NCI-H2029 treated with DMSO at 0.1 percent for 48 hours (cell line): ENCODE results near the gene HAGHL.
A peak's percentile ranks its signal among the peaks of the same experiment; 100 is the strongest.
"Not testable (repeated sequence)": the region's sequence is repeated elsewhere in the genome, so short reads cannot be mapped to it uniquely, and the experiment has no call there.

Experiments
- DNase-seq: peaks from one replicate; lab custom pipeline; 2025; lab: John Stamatoyannopoulos, UW

The HAGHL gene

GRCh38 chr16:708019-708418 lies 18.9 kb upstream of the HAGHL start:
- DNase-seq, result no peak

- DNase-seq, result no peak
These were observed 17.9 kb upstream of the HAGHL start for GRCh38 chr16:708959-709358.

- DNase-seq, result no peak
These were observed 17.1 kb upstream of the HAGHL start for GRCh38 chr16:709566-710499.

GRCh38 chr16:710500-711075 lies 16.3 kb upstream of the HAGHL start:
- DNase-seq, result no peak

- no peak for DNase-seq
These were observed 15.8 kb upstream of the HAGHL start for GRCh38 chr16:711084-711483.

GRCh38 chr16:711548-712320 lies 15.2 kb upstream of the HAGHL start:
- DNase-seq, result no peak

GRCh38 chr16:712740-713250 lies 14.1 kb upstream of the HAGHL start:
- DNase-seq, result not testable (repeated sequence)

- DNase-seq, result no peak
These were observed 12.8 kb upstream of the HAGHL start for GRCh38 chr16:714079-714478.

GRCh38 chr16:714558-715476 lies 12.1 kb upstream of the HAGHL start, which contains the start of gene METRN:
METRN (plus strand) TSS chr16:715118; CDS start chr16:715290, 172 bp downstream.
- no peak for DNase-seq

- no peak for DNase-seq
These were observed 11.3 kb upstream of the HAGHL start for GRCh38 chr16:715477-716199.

- no peak for DNase-seq
These were observed 10.7 kb upstream of the HAGHL start for GRCh38 chr16:716200-716568.

- no peak for DNase-seq
These were observed 10.1 kb upstream of the HAGHL start for GRCh38 chr16:716768-717325.

- no peak for DNase-seq
These were observed 9.3 kb upstream of the HAGHL start for GRCh38 chr16:717450-718245.

- no peak for DNase-seq
These were observed 8.5 kb upstream of the HAGHL start for GRCh38 chr16:718389-718788.

- no peak for DNase-seq
These were observed 8.0 kb upstream of the HAGHL start for GRCh38 chr16:718922-719321.

GRCh38 chr16:719815-720446 lies 7.0 kb upstream of the HAGHL start:
- DNase-seq, result no peak

GRCh38 chr16:720447-720989 lies 6.4 kb upstream of the HAGHL start:
- no peak for DNase-seq

- peak; percentile 30 for DNase-seq
These were observed 5.7 kb upstream of the HAGHL start, which contains the start of gene ANTKMT for GRCh38 chr16:720990-721764. ANTKMT (plus strand) TSS chr16:721146; CDS start chr16:721275, 129 bp downstream.
